Urothelium cell line (cell line): Measurements from ENCODE around the gene DCPS.
"Not testable (repeated sequence)": the region's sequence is repeated elsewhere in the genome, so short reads cannot be mapped to it uniquely, and the experiment has no call there.

Experiments
- DNase-seq: peaks from one replicate; pipeline ENCODE4 v3.0.0; 2011; ENCODE audit warnings: low spot score, mixed read lengths
- FAIRE-seq: peaks from 2 replicates; lab custom pipeline; 2011; peaks lifted over from hg19 to GRCh38; lab: Jason Lieb, UNC

DCPS gene

GRCh38 chr11:126375726-126376125, 71.9 kb downstream of the DCPS start:
- DNase-seq (no peak), FAIRE-seq (no peak)

- no peak for FAIRE-seq
These were observed 74.9 kb downstream of the DCPS start for GRCh38 chr11:126378763-126379162.

GRCh38 chr11:126380909-126381308, 77.0 kb downstream of the DCPS start:
- FAIRE-seq (no peak), DNase-seq (no peak)

More at GRCh38 chr11:126378763-126379162, 74.9 kb downstream of the DCPS start:
- DNase-seq, result no peak

- FAIRE-seq, DNase-seq: not testable (repeated sequence)
These were observed 78.1 kb downstream of the DCPS start for GRCh38 chr11:126381960-126382359.

GRCh38 chr11:126382641-126383040, 78.8 kb downstream of the DCPS start:
- not testable (repeated sequence) for DNase-seq, FAIRE-seq

- no peak for DNase-seq
- no peak for FAIRE-seq
These were observed 79.8 kb downstream of the DCPS start for GRCh38 chr11:126383339-126384335.

GRCh38 chr11:126384449-126385070, 80.7 kb downstream of the DCPS start:
- FAIRE-seq (no peak), DNase-seq (no peak)

- DNase-seq (no peak), FAIRE-seq (no peak)
These were observed 82.3 kb downstream of the DCPS start for GRCh38 chr11:126385991-126386728.

GRCh38 chr11:126386729-126387071, 82.8 kb downstream of the DCPS start:
- FAIRE-seq, DNase-seq: not testable (repeated sequence)

GRCh38 chr11:126387857-126388256, 84.0 kb downstream of the DCPS start:
- DNase-seq (no peak), FAIRE-seq (no peak)

- no peak for DNase-seq
- FAIRE-seq, result no peak
These were observed 86.5 kb downstream of the DCPS start for GRCh38 chr11:126390272-126390867.

- DNase-seq, result no peak
- no peak for FAIRE-seq
These were observed 87.6 kb downstream of the DCPS start for GRCh38 chr11:126391286-126391954.

GRCh38 chr11:126391970-126392632, 88.2 kb downstream of the DCPS start:
- FAIRE-seq (no peak), DNase-seq (no peak)

- DNase-seq (no peak), FAIRE-seq (no peak)
These were observed 88.8 kb downstream of the DCPS start for GRCh38 chr11:126392633-126393013.

GRCh38 chr11:126393143-126393542, 89.3 kb downstream of the DCPS start:
- no peak for DNase-seq
- no peak for FAIRE-seq

- no peak for DNase-seq
- FAIRE-seq, result no peak
These were observed 90.2 kb downstream of the DCPS start for GRCh38 chr11:126394036-126394435.

- FAIRE-seq, result not testable (repeated sequence)
These were observed 90.8 kb downstream of the DCPS start for GRCh38 chr11:126394634-126395072.

More at GRCh38 chr11:126394634-126395072, 90.8 kb downstream of the DCPS start:
- not testable (repeated sequence) for DNase-seq
